ENCODE measurements around the gene KIF17. TPM values are rescaled to one million over a fixed set of nuclear protein-coding genes. Genes with fewer than 3 reads are reported as not detected.

Gene KIF17
- total and polyA plus RNA-seq, 2 of the 8 experiments (the other 6 are each of a cell fraction or from before 2014, with no cell fraction given) = 6.9 to 10.4 TPM

DNA sequence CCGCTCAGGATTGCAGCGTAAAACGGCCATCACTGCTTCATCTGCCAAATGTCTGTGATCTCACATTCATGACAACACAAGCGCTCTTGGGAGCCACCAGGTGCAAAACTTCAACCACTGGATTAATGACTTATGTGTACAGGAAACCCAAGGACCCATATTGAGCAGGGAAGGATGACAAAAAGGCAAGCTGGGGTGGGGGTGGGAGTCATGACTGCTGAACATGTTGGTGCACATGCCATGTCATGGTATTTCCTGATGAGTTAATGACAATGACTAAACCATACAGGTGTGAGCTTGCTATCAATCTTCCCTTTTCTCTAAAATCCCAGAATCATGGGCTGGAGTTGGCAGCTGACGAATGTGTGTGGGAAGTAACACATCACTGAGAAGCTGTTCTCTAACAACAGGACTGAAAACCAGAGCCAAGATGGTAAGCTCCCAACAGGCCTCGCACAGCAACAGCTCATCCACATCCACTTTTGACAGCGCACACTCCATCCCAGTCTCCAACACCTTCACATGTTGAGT lies 17.8 kb upstream of the KIF17 start:
- no peak for DNase-seq (ENCODE audit: low read depth in 1 of 2, low spot score in 2 of 2)
- TF ChIP-seq TBP (IDR thresholded peaks at IDR 0.05; ENCODE audit: low read depth, low read length) (no peak), TEAD4 (IDR thresholded peaks at IDR 0.05; ENCODE audit: low read depth, low read length) (no peak)

More for the DNA sequence above, 17.8 kb upstream of the KIF17 start:
- H3K18ac ChIP-seq (ENCODE audit: extremely low read depth, low read length) = no peak overlapping the region
- H3K36me3 ChIP-seq (ENCODE audit: control insufficient read depth in 2 of 4, insufficient read depth in 4 of 4, low read length in 3 of 4) = peaks cover 0 to 3% (median under 1%) of the 10 kb centered on the region in 4 experiments; a peak in 3 of 8 replicates
- H3K14ac ChIP-seq (ENCODE audit: insufficient read length) = no peak overlapping the region
- H2BK5ac ChIP-seq (ENCODE audit: low read depth, low read length) = no peak overlapping the region
- H3K9ac ChIP-seq (replicated peaks in 1 of 4; ENCODE audit: extremely low read depth in 1 of 4, low read depth in 3 of 4, low read length in 3 of 4) = no peak overlapping the region
- no peak overlapping the region for H3K4ac ChIP-seq (replicated peaks; ENCODE audit: insufficient read length, low read depth, low read length)
- H4K5ac ChIP-seq (ENCODE audit: insufficient read length, low read depth, low read length) = no peak overlapping the region
- ChIA-PET POLR2A (ENCODE audit: partially characterized antibody) (no interaction called here), CTCF (ENCODE audit: partially characterized antibody) (interaction anchor here (0.8 to 2.2 kb wide), 3 partner anchors 39 to 82 kb away, joined by 3 to 12 read pairs (median 3); no protein-coding TSS in a partner anchor)
- H3K9me3 ChIP-seq (ENCODE audit: insufficient read depth in 2 of 2, low read depth in 1 of 2, low read length in 1 of 2) = no peaks in the 10 kb centered on the region
- H2BK20ac ChIP-seq (ENCODE audit: low read length) = no peak overlapping the region
- H4K20me1 ChIP-seq (replicated peaks in 1 of 2; ENCODE audit: control insufficient read depth in 1 of 2, insufficient read depth in 2 of 2, low read length in 2 of 2) = peaks cover 1 to 3% of the 10 kb centered on the region in 2 experiments
- peaks cover 11% of the 10 kb centered on the region; the same call in 1 of the 2 replicates for H3K23me2 ChIP-seq (ENCODE audit: low read depth, low read length)
- no peak overlapping the region for H3K4me3 ChIP-seq (ENCODE audit: extremely low read depth in 1 of 4, insufficient read depth in 2 of 4, low read depth in 3 of 4, low read length in 4 of 4)
- 95% methylated on average over 7 of the region's 7 CpGs; no CpG with 5 or more reads in 1 of the 2 experiments for WGBS, 2 experiments (ENCODE audit: extremely low coverage in 1 of 2, insufficient coverage in 1 of 2, insufficient read length in 1 of 2, insufficient replicate concordance in 2 of 2, low coverage in 1 of 2, low lambda C conversion rate in 2 of 2, missing lambda C conversion rate in 1 of 2)
- H3K56ac ChIP-seq (replicated peaks; ENCODE audit: insufficient read length, low read depth, low read length) = no peak overlapping the region
- no peak overlapping the region for H2BK120ac ChIP-seq (replicated peaks; ENCODE audit: low read depth, low read length)
- peaks cover 2 to 29% (median 25%) of the 10 kb centered on the region in 4 experiments for H3K27me3 ChIP-seq (replicated peaks in 1 of 4; ENCODE audit: control insufficient read depth in 3 of 4, extremely low read depth in 1 of 4, insufficient read depth in 3 of 4, low read length in 3 of 4)
- no peak overlapping the region for H2BK12ac ChIP-seq (ENCODE audit: low read depth, low read length)
- H3K27ac ChIP-seq (ENCODE audit: low read depth, low read length) = no peak overlapping the region
- H4K8ac ChIP-seq (ENCODE audit: extremely low read depth, insufficient read depth, low read length) = no peak overlapping the region
- peaks cover 5 to 15% (median 10%) of the 10 kb centered on the region in 4 experiments for H3K4me1 ChIP-seq (replicated peaks in 1 of 4; ENCODE audit: control insufficient read depth in 3 of 4, insufficient read depth in 4 of 4, low read length in 3 of 4)
- H4K91ac ChIP-seq (replicated peaks; ENCODE audit: insufficient read length, low read length) = no peak overlapping the region
- no peak overlapping the region for H3K4me2 ChIP-seq (ENCODE audit: insufficient read depth in 1 of 2, low read depth in 2 of 2, low read length in 2 of 2)
- FAIRE-seq = no peak
- no peaks in the 10 kb centered on the region for H3K79me1 ChIP-seq (ENCODE audit: low read depth, low read length)
- no peaks in the 10 kb centered on the region for H3K79me2 ChIP-seq (ENCODE audit: control insufficient read depth in 1 of 2, insufficient read depth in 2 of 2, low read length in 2 of 2)
- no peak overlapping the region for H2BK15ac ChIP-seq (ENCODE audit: low read length)
- H2AK5ac ChIP-seq (ENCODE audit: low read depth, low read length) = no peak overlapping the region
- H2AFZ ChIP-seq (ENCODE audit: low read length) = no peak overlapping the region
- H3K23ac ChIP-seq (ENCODE audit: insufficient read length) = no peak overlapping the region
